Right atrium auricular region (tissue), 2 donors: ENCODE results near the gene ACBD7. TPM values are rescaled to one million over a fixed set of nuclear protein-coding genes. Genes with fewer than 3 reads are reported as not detected.
A peak's percentile ranks its signal among the peaks of the same experiment; 100 is the strongest.

Experiments
- DNase-seq: peaks from one replicate; pipeline ENCODE4 v3.0.0-alpha.2; 2019; ENCODE audit warnings: low spot score
- H3K27ac ChIP-seq, 2 donors: fragments of 200-600 bp; sonication (generic); 1 replicate in 1 of 2; 2 replicates in 1 of 2; pipeline ENCODE4 v1.5.1; 2016 to 2019
- H3K27me3 ChIP-seq, 2 donors: fragments of 200-600 bp; sonication (generic); one replicate each; pipeline versions ENCODE4 v1.5.1 to v1.6.0; 2017 to 2019
- H3K36me3 ChIP-seq: fragments of 200-600 bp; sonication (generic); one replicate; pipeline ENCODE4 v1.5.1; 2016
- H3K4me1 ChIP-seq, 2 donors: fragments of 200-600 bp; sonication (generic); one replicate each; pipeline versions ENCODE4 v1.5.1 to v1.6.0; 2017 to 2019
- H3K4me3 ChIP-seq, 2 donors: fragments of 200-600 bp; sonication (generic); 1 replicate in 1 of 2; 2 replicates in 1 of 2; pipeline ENCODE4 v1.5.1; 2017 to 2019; ENCODE audit warnings: mild to moderate bottlenecking in 1 of 2, moderate library complexity in 1 of 2
- H3K9me3 ChIP-seq, 2 donors: fragments of 200-600 bp; sonication (generic); one replicate each; pipeline ENCODE4 v1.5.1; 2019
- total RNA-seq, 2 donors: library from RNA; depleted of rRNA; stranded (reverse); fragments of >200 nt; gene quantifications; one replicate each; pipeline ENCODE4 v1.1.0, GENCODE V29; 2016
- TF ChIP-seq, protein P1 (sequence below), 2 donors: fragments of 200-600 bp; sonication (generic); IDR thresholded peaks; one replicate each; pipeline ENCODE4 v1.5.1; 2019; ENCODE audit warnings: antibody characterized with exemption in 2 of 2

ACBD7 gene
- not detected for total RNA-seq

DNA sequence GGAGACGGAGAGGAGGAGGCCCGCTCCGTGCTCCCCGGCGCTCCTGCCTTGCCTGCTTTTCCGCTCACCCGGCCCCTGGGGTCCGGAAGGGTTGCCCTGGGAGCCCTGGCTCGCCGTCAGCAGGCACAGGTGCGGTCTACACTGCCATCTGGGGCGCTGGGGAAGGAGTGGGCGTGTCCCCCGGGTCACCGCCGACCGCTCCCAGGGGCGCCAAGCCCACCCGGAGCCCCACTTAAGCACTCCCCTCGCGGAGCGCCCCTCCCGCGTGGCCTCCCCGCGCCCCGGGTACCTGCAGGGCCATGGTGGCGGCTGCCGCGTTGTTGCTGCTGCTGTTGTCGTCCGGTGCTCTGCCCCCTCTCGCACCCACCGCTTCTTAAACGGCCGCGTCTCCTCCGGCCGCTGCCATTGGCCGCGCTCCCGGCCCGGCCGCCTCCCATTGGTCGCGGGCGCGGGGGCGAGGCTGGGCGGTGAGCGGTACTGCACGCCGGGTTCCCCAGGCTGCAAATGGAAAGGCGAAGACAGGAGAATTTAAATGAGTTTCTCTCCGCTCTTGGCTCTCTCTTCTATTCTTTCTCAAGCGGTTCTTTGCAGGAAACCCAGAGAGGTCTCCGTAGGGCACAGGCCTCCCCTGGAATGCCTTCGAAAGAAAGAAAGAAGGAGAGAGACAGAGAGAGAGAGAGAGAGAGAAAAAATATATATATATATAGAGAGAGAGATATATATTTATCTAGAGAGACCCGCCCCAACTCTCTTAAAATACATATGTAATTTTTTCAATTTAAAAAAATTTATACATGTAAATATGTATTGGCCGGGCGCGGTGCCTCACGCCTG lies at the start of gene ACBD7:
ACBD7 (minus strand) TSS at position 349 of the 834 bp plus-strand sequence; CDS start at position 301, 48 bp downstream.
- H3K36me3 ChIP-seq: no peaks in the 10 kb centered on the region
- peak; percentile 73 for DNase-seq
- no peaks in the 10 kb centered on the region for H3K9me3 ChIP-seq
- TF ChIP-seq, protein P1, sequence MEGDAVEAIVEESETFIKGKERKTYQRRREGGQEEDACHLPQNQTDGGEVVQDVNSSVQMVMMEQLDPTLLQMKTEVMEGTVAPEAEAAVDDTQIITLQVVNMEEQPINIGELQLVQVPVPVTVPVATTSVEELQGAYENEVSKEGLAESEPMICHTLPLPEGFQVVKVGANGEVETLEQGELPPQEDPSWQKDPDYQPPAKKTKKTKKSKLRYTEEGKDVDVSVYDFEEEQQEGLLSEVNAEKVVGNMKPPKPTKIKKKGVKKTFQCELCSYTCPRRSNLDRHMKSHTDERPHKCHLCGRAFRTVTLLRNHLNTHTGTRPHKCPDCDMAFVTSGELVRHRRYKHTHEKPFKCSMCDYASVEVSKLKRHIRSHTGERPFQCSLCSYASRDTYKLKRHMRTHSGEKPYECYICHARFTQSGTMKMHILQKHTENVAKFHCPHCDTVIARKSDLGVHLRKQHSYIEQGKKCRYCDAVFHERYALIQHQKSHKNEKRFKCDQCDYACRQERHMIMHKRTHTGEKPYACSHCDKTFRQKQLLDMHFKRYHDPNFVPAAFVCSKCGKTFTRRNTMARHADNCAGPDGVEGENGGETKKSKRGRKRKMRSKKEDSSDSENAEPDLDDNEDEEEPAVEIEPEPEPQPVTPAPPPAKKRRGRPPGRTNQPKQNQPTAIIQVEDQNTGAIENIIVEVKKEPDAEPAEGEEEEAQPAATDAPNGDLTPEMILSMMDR (IDR thresholded peaks at IDR 0.05): peak; percentile 37 to 59
- H3K27me3 ChIP-seq: no peaks in the 10 kb centered on the region
- H3K4me1 ChIP-seq: peaks cover 0 to 17% of the 10 kb centered on the region in 2 donors
- peak within 1 kb of the TSS; percentile 37 to 65 for H3K4me3 ChIP-seq
- no peak within 1 kb of the TSS for H3K27ac ChIP-seq

DNA sequence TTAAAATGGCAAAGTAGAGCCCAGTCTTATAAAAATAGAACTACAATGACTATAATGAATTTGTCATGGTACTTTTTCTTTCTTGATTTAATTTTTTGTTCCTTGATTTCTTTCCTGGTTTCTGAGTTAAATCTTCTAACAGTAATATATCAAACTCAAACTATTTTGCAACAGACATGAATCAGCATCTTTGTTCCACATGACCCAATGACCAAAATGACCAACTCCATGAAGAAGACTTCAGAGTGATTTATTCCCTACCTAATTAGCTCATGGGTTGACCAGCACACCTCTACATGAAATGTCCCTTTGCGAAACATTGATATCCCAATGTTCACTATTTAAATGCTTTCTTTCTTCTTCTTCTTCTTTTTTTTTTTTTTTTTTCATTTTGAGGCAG lies 49.1 kb upstream of the ACBD7 start:
- Histone ChIP-seq H3K27ac (no peak overlapping the region), H3K36me3 (peaks cover 43% of the 10 kb centered on the region), H3K9me3 (no peaks in the 10 kb centered on the region), H3K4me1 (peaks cover 0 to 5% of the 10 kb centered on the region in 2 donors), H3K4me3 (no peak overlapping the region), H3K27me3 (no peaks in the 10 kb centered on the region)
- no peak for DNase-seq
- TF ChIP-seq, protein P1 (IDR thresholded peaks at IDR 0.05): no peak

DNA sequence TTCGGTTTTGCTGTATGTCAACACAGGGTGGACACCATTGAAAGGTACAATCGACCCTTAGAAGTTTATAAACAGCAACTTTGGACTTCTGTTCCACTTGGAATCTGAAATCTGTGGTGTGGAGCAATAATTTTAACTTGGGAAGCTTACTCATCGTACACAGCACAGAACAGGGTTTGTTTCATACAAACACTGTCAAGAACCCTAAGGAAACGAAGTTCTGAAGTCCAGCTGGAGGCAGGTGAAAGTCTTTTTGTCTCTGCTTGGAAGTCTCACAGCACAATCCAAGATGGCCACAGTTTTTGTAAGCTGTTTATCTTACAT lies 48.4 kb upstream of the ACBD7 start:
- Histone ChIP-seq H3K27me3 (no peaks in the 10 kb centered on the region), H3K4me1 (peaks cover 0 to 3% of the 10 kb centered on the region in 2 donors), H3K36me3 (peaks cover 48% of the 10 kb centered on the region), H3K9me3 (no peaks in the 10 kb centered on the region), H3K27ac (no peak overlapping the region), H3K4me3 (no peak overlapping the region)
- TF ChIP-seq, protein P1 (IDR thresholded peaks at IDR 0.05): no peak
- DNase-seq: no peak

DNA sequence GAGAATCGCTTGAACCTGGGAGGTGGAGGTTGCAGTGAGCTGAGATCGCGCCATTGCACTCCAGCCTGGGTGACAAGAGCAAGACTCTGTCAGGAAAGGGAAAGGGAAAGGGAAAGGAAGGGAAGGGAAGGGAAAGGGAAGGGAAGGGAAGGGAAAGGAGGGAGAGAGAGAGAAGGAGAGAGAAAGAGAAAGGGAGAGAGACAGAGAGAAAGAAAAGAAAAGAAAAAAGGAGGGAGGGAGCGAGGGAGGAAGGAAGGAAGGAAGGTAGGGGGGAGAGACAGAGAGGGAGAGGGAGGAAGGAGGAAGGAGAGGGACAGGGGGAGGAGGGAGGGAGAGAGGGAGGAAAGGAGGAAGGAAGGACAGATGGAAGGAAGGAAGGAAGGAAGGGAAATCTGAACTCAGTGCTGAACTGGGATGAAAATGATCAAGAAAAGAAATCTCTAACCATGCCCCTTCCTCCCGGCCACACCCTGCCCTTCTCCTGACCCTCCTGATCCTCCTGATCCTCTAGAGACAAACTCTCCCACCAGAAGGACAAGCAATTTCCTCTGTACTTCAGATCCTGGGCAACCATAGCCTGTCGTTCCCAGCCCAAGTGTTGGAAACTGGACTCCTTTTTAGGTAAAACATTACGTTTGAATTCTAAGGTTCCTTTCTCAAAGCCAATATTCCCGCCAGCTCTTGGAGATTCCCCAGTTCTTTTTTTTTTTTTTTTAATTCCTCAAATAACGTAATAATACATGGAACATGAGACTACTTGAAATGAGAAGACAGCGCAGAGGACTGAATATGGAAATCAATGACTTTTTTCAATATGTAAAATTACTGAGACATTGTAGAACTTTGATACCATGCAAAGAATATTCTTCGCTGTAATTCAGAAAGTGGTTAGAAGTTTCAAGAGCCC lies 47.8 kb upstream of the ACBD7 start:
- no peak overlapping the region for H3K27ac ChIP-seq
- H3K4me1 ChIP-seq: no peaks in the 10 kb centered on the region
- no peak for DNase-seq
- no peaks in the 10 kb centered on the region for H3K9me3 ChIP-seq
- TF ChIP-seq, protein P1 (IDR thresholded peaks at IDR 0.05): no peak
- peaks cover 48% of the 10 kb centered on the region for H3K36me3 ChIP-seq
- no peaks in the 10 kb centered on the region for H3K27me3 ChIP-seq
- H3K4me3 ChIP-seq: no peak overlapping the region

DNA sequence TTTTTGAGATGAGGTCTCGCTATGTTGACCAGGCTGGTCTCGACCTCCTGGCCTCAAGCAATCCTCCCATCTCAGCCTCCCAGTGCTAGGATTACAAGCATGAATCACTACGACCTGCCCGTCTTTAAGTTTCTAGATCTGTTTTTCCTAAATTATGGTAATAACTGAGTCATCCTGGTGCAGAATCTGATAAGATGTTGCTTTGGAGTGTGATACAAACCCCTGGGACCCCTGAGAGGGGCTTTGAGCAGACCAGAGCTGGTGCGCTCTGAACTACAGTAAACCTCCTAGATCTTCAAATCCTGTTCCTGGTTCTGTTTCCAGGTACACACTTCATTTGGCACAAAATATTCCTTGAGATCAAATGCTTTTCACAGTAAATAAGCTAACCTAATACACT lies 42.8 kb upstream of the ACBD7 start:
- Histone ChIP-seq H3K27ac (no peak overlapping the region), H3K36me3 (peaks cover 66% of the 10 kb centered on the region), H3K27me3 (no peaks in the 10 kb centered on the region), H3K9me3 (no peaks in the 10 kb centered on the region), H3K4me3 (no peak overlapping the region), H3K4me1 (no peaks in the 10 kb centered on the region)
- DNase-seq: no peak
- TF ChIP-seq, protein P1 (IDR thresholded peaks at IDR 0.05): no peak
